ENCODE results near the gene UNC5B. TPM values are rescaled to one million over a fixed set of nuclear protein-coding genes. Genes with fewer than 3 reads are reported as not detected.

UNC5B gene
- total RNA-seq, 4 donors from 2014 or later = 3.3 to 7.0 (median 5.9) TPM

GRCh38 chr10:71214641-71215559 lies 2.5 kb downstream of the UNC5B start:
- TF ChIP-seq EP300 (IDR thresholded peaks at IDR 0.05) (no peak), CTCF (IDR thresholded peaks at IDR 0.05) (no peak), POLR2A (IDR thresholded peaks at IDR 0.05) (no peak)
- WGBS, 2 donors = 89 to 94% methylated on average over 7 of the region's 7 CpGs
- no peak for DNase-seq (ENCODE audit: low spot score in 2 of 2)

GRCh38 chr10:71216363-71216695 lies 4.0 kb downstream of the UNC5B start:
- TF ChIP-seq EP300 (IDR thresholded peaks at IDR 0.05) (no peak), CTCF (IDR thresholded peaks at IDR 0.05) (no peak), POLR2A (IDR thresholded peaks at IDR 0.05) (no peak)
- WGBS, 2 donors = 83 to 89% methylated on average over 1 of the region's 1 CpG
- Histone ChIP-seq H3K9me3 (no peaks in the 10 kb centered on the region), H3K36me3 (no peaks in the 10 kb centered on the region), H3K27me3 (peaks cover 0 to 6% of the 10 kb centered on the region in 2 donors), H3K27ac (no peak overlapping the region), H3K4me1 (peaks cover 0 to 47% (median 21%) of the 10 kb centered on the region in 4 donors), H3K4me3 (no peak overlapping the region)
- no peak for DNase-seq (ENCODE audit: low spot score in 2 of 2)

More at GRCh38 chr10:71214641-71215559, 2.5 kb downstream of the UNC5B start:
- peaks cover 0 to 51% (median 21%) of the 10 kb centered on the region in 4 donors for H3K4me1 ChIP-seq
- no peak overlapping the region for H3K27ac ChIP-seq
- H3K4me3 ChIP-seq = no peak overlapping the region
- H3K36me3 ChIP-seq = no peaks in the 10 kb centered on the region
- H3K9me3 ChIP-seq = no peaks in the 10 kb centered on the region
- peaks cover 0 to 20% of the 10 kb centered on the region in 2 donors for H3K27me3 ChIP-seq

DNA sequence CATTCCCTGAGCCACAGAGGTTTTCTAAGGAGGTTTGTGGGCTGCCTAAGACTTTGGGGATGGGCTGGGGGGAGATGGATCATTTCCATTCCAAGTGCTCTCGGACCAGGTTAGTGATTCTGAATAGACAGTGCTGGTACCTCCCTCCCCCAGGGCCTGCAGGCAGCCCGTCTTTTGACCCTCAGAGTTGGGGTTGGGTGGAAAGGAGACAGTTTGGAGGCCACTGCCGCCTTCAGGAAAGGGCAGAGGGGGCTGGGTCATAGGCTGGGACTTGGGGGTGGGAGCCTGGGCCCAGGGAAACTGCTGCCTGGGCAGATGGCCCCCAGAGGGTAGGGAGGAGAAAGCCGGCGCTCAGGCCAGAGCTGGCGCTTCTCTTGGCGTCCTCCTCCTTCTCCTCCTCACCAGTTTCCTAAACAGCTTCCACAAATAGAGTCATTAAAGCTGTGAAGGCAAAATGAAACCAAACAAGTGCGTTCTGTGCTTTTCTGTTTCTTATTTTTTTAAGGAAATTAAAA lies 4.4 kb downstream of the UNC5B start:
- Histone ChIP-seq H3K36me3 (no peaks in the 10 kb centered on the region), H3K4me1 (peaks cover 0 to 42% (median 17%) of the 10 kb centered on the region in 4 donors)

DNA sequence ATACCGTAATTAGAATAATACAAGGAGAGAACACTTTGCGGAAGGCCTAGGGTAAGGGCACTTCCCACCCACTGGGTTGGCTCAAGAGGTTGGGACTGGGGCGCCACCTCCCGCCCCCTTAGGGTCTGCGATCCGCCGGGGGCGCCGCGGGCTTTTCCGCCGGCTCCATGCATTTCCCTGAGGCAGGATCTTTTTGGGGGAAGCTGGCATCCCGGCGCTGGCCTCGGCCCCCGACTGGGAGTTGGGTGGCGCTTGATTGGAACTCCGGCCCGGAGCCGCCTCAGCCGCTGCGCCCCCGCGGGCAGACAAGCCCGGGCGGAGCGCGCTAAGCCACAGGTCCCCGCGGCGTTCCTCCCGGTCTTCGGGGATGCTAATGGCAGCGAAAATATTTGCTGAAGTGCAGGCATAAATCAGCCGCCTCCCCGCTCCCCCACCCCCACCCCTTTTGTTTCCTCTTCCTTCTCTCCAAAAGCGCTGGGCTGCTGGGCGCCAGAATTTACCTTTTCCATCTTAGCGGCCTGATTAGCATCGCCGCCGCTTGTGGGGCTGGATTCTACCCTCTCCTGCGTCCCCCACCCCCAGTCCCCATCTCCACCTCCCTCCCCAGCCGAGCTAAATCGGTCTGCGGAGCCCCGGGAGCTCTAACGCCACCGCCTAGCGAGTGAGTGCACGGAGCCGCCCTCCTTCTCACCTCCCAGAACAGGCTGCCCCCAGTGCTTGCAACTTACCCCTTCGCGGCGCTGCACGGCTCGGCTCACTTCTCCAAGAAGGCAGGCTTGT lies 5.1 kb downstream of the UNC5B start:
- H3K27ac ChIP-seq = peak overlapping the region in 2 of 4 donors; percentile 21 to 27
- H3K4me3 ChIP-seq = peak overlapping the region; percentile 32 to 57 (median 50)
- no peaks in the 10 kb centered on the region for H3K27me3 ChIP-seq
- H3K36me3 ChIP-seq = no peaks in the 10 kb centered on the region
- WGBS, 2 donors = 3 to 6% methylated on average over 45 to 56 of the region's 57 CpGs
- no peaks in the 10 kb centered on the region for H3K9me3 ChIP-seq
- DNase-seq (ENCODE audit: low spot score in 2 of 2) = no peak
- no peak for TF ChIP-seq POLR2A (IDR thresholded peaks at IDR 0.05)
- TF ChIP-seq EP300 (IDR thresholded peaks at IDR 0.05) = no peak
- TF ChIP-seq CTCF (IDR thresholded peaks at IDR 0.05) = no peak
- peaks cover 0 to 37% (median 13%) of the 10 kb centered on the region in 4 donors for H3K4me1 ChIP-seq

More for the DNA sequence above, 4.4 kb downstream of the UNC5B start:
- peaks cover 0 to 1% of the 10 kb centered on the region in 2 donors for H3K27me3 ChIP-seq
- peak overlapping the region in 2 of 4 donors; percentile 21 to 27 for H3K27ac ChIP-seq
- DNase-seq (ENCODE audit: low spot score in 2 of 2) = no peak
- peak overlapping the region; percentile 32 to 57 (median 50) for H3K4me3 ChIP-seq
- TF ChIP-seq CTCF (IDR thresholded peaks at IDR 0.05) = no peak
- TF ChIP-seq EP300 (IDR thresholded peaks at IDR 0.05) = no peak
- TF ChIP-seq POLR2A (IDR thresholded peaks at IDR 0.05) = no peak
- H3K9me3 ChIP-seq = no peaks in the 10 kb centered on the region
- 24 to 33% methylated on average over 8 of the region's 8 CpGs for WGBS, 2 donors

All from tibial nerve (tissue), 4 donors.